Transverse colon (tissue), 4 donors: Measurements from ENCODE around the gene DEFB114.

Source experiments
- EP300 ChIP-seq: sonication (generic); formaldehyde crosslinking; IDR thresholded peaks from one replicate; pipeline ENCODE4 v1.6.1; 2017; ENCODE audit warnings: antibody characterized with exemption, low read depth
- POLR2A ChIP-seq: fragments of 450-650 bp; IDR thresholded peaks from one replicate; pipeline ENCODE4 v1.6.1; 2016; ENCODE audit warnings: antibody characterized with exemption, mild to moderate bottlenecking, moderate library complexity
- POLR2AphosphoS5 ChIP-seq, 3 donors: sonication (generic); formaldehyde crosslinking; IDR thresholded peaks; one replicate each; pipeline ENCODE4 v1.6.1; 2016; ENCODE audit warnings: antibody characterized with exemption in 3 of 3
- TF ChIP-seq, protein P1 (sequence below), 5 experiments: fragments of 200-600 bp in 3 of 5; fragments of 450-650 bp in 2 of 5; sonication (generic) in 3 of 5; IDR thresholded peaks; 1 replicate in 2 of 5; 2 replicates in 3 of 5; pipeline ENCODE4 v1.5.1; 2016 to 2017; ENCODE audit warnings: antibody characterized with exemption in 5 of 5, inconsistent platforms in 3 of 5, mild to moderate bottlenecking in 2 of 5, moderate library complexity in 1 of 5

DNA sequence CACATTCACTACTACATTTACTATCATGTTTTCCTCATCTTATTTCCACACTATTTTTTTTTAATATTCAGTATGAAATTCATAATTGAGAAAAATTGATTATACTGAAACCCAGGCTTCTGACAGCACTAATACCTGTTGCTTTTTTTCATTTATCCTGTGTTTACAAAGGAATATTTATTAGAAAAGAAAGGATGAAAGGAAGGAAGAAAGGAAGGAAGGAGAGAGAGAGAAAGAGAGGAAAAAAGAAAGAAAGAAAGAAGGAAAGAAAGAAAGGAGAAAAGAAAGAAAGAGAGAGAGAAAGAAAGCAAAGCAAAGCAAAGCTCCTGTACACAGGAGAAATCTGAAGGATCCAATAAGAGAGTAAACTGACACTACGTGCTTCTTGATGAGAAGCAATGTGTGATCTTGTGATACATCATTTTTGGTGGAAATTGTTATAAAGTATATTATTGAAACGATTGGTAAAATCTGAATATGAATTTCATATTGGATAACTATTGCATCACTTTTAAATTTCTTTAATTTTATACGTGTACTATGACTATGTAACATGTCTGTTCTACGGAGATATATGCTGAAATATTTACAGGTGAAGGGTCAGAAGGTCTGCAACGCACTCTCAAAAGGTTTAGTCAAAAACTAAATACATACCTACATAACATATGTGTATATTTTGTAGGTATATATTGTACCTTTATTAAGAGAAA is 43.9 kb downstream of the DEFB114 start:
- TF ChIP-seq, protein P1, sequence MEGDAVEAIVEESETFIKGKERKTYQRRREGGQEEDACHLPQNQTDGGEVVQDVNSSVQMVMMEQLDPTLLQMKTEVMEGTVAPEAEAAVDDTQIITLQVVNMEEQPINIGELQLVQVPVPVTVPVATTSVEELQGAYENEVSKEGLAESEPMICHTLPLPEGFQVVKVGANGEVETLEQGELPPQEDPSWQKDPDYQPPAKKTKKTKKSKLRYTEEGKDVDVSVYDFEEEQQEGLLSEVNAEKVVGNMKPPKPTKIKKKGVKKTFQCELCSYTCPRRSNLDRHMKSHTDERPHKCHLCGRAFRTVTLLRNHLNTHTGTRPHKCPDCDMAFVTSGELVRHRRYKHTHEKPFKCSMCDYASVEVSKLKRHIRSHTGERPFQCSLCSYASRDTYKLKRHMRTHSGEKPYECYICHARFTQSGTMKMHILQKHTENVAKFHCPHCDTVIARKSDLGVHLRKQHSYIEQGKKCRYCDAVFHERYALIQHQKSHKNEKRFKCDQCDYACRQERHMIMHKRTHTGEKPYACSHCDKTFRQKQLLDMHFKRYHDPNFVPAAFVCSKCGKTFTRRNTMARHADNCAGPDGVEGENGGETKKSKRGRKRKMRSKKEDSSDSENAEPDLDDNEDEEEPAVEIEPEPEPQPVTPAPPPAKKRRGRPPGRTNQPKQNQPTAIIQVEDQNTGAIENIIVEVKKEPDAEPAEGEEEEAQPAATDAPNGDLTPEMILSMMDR (IDR thresholded peaks at IDR 0.05), result no peak
- TF ChIP-seq EP300 (no peak), POLR2A (no peak), POLR2AphosphoS5 (IDR thresholded peaks at IDR 0.05) (no peak)
